NCI-H226 (cell line): ENCODE data around the gene MED27.

Experiments
- DNase-seq: peaks from one replicate; pipeline ENCODE4 v3.0.0-alpha.2; 2015

The MED27 gene

GRCh38 chr9:131994364-131995125, 85.1 kb downstream of the MED27 start:
- no peak for DNase-seq

GRCh38 chr9:131992906-131993657, 86.6 kb downstream of the MED27 start:
- DNase-seq: no peak

GRCh38 chr9:131987232-131987631, 92.4 kb downstream of the MED27 start:
- no peak for DNase-seq

GRCh38 chr9:131986576-131986975, 93.1 kb downstream of the MED27 start:
- no peak for DNase-seq

- DNase-seq: no peak
These were observed 93.6 kb downstream of the MED27 start for GRCh38 chr9:131986089-131986488.

GRCh38 chr9:131984564-131984963, 95.1 kb downstream of the MED27 start:
- no peak for DNase-seq

GRCh38 chr9:131982671-131983239, 96.9 kb downstream of the MED27 start:
- no peak for DNase-seq

- DNase-seq: no peak
These were observed 97.6 kb downstream of the MED27 start for GRCh38 chr9:131982102-131982501.

GRCh38 chr9:131981116-131981776, 98.4 kb downstream of the MED27 start:
- no peak for DNase-seq

- no peak for DNase-seq
These were observed 99.2 kb downstream of the MED27 start for GRCh38 chr9:131980267-131981016.

GRCh38 chr9:131977109-131977838, 102.4 kb downstream of the MED27 start:
- no peak for DNase-seq

- DNase-seq: no peak
These were observed 103.2 kb downstream of the MED27 start for GRCh38 chr9:131976157-131977108.

- DNase-seq: no peak
These were observed 106.8 kb downstream of the MED27 start for GRCh38 chr9:131972889-131973288.

- no peak for DNase-seq
These were observed 108.1 kb downstream of the MED27 start for GRCh38 chr9:131971482-131972074.

- DNase-seq: no peak
These were observed 110.1 kb downstream of the MED27 start for GRCh38 chr9:131969469-131969989.

- no peak for DNase-seq
These were observed 111.0 kb downstream of the MED27 start for GRCh38 chr9:131968632-131969031.

- DNase-seq: no peak
These were observed 113.8 kb downstream of the MED27 start for GRCh38 chr9:131965841-131966240.

GRCh38 chr9:131965103-131965502, 114.6 kb downstream of the MED27 start:
- no peak for DNase-seq

GRCh38 chr9:131963072-131964030, 116.3 kb downstream of the MED27 start:
- no peak for DNase-seq
